Type B pancreatic cell (in vitro differentiated cells): ENCODE data around the gene DIP2B. TPM values are rescaled to one million over a fixed set of nuclear protein-coding genes. Genes with fewer than 3 reads are reported as not detected.
"Not testable (repeated sequence)": the region's sequence is repeated elsewhere in the genome, so short reads cannot be mapped to it uniquely, and the experiment has no call there.

Experiments
- DNase-seq: peaks from one replicate; pipeline ENCODE4 v3.0.0; 2021; ENCODE audit warnings: mixed read lengths; ENCODE audit not compliant: unreplicated experiment; ENCODE audit errors: extremely low spot score
- H3K27ac Mint-ChIP-seq: 2 replicates; pipeline ENCODE4 v1.8.0; 2021; ENCODE audit warnings: mild to moderate bottlenecking, mixed read lengths
- H3K27me3 Mint-ChIP-seq: 2 replicates; pipeline ENCODE4 v1.8.0; 2021; ENCODE audit warnings: mixed read lengths
- H3K36me3 Mint-ChIP-seq: 2 replicates; pipeline ENCODE4 v1.8.0; 2021; ENCODE audit warnings: mixed read lengths
- H3K4me1 Mint-ChIP-seq: one replicate; pipeline ENCODE4 v1.8.0; 2021; ENCODE audit warnings: mixed read lengths; ENCODE audit not compliant: unreplicated experiment
- H3K4me3 Mint-ChIP-seq: 2 replicates; pipeline ENCODE4 v1.8.0; 2021; ENCODE audit warnings: mild to moderate bottlenecking, mixed read lengths
- H3K9me3 Mint-ChIP-seq: 2 replicates; pipeline ENCODE4 v1.8.0; 2021; ENCODE audit warnings: mixed read lengths
- total RNA-seq: library from RNA; stranded (reverse); gene quantifications from 2 replicates; pipeline ENCODE4 v1.2.1, GENCODE V29; 2021; ENCODE audit warnings: low replicate concordance
- TF ChIP-seq, protein P1 (sequence below): fragments of 200-600 bp; sonication (generic); conservative IDR thresholded peaks from 2 replicates; pipeline ENCODE4 v1.5.0; 2021; ENCODE audit warnings: antibody characterized with exemption, mild to moderate bottlenecking

Gene DIP2B
- total RNA-seq, 1 donor from 2014 or later: 27.2 TPM

DNA sequence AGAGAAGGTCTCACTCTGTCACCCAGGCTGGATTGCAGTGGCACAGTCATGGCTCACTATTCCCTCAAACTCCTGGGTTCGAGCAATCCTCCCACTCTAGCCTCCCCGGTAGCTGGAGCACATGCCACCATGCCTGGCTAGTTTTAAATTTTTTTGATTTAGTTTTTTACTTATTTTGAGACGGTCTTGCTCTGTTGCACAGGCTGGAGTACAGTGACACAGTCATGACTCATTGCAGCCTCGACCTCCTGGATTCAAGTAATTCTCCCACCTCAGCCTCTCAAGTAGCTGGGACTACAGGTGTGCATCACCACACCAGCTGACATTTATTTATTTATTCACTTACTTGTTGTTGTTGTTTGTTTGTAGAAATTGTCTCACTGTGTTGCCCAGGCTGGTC is 22.2 kb upstream of the DIP2B start:
- no peak for DNase-seq
- TF ChIP-seq, protein P1, sequence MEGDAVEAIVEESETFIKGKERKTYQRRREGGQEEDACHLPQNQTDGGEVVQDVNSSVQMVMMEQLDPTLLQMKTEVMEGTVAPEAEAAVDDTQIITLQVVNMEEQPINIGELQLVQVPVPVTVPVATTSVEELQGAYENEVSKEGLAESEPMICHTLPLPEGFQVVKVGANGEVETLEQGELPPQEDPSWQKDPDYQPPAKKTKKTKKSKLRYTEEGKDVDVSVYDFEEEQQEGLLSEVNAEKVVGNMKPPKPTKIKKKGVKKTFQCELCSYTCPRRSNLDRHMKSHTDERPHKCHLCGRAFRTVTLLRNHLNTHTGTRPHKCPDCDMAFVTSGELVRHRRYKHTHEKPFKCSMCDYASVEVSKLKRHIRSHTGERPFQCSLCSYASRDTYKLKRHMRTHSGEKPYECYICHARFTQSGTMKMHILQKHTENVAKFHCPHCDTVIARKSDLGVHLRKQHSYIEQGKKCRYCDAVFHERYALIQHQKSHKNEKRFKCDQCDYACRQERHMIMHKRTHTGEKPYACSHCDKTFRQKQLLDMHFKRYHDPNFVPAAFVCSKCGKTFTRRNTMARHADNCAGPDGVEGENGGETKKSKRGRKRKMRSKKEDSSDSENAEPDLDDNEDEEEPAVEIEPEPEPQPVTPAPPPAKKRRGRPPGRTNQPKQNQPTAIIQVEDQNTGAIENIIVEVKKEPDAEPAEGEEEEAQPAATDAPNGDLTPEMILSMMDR: no peak
- H3K4me3 Mint-ChIP-seq: no peak overlapping the region
- peaks cover 4% of the 10 kb centered on the region for H3K9me3 Mint-ChIP-seq
- no peaks in the 10 kb centered on the region for H3K27me3 Mint-ChIP-seq
- no peaks in the 10 kb centered on the region for H3K4me1 Mint-ChIP-seq
- peaks cover under 1% of the 10 kb centered on the region for H3K36me3 Mint-ChIP-seq
- no peak overlapping the region for H3K27ac Mint-ChIP-seq

DNA sequence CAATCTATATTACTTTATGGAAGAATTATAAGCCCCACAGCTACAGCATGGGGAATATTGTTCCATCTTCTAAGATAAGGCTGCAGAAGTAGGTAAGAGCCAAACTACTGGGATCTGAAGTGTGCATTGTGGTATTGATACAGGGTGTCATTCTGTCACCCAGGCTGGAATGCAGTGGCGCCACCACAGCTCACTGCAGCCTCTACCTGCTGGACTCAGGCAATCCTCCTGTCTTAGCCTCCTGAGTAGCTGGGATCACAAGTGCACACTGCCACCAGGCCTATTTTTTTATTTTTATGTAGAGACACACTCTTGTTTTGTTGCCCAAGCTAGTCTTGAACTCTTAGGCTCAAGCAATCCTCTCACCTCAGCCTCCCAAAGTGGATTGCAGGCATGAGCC is 21.3 kb upstream of the DIP2B start:
- Mint-ChIP-seq H3K27ac (no peak overlapping the region), H3K27me3 (no peaks in the 10 kb centered on the region), H3K36me3 (no peaks in the 10 kb centered on the region), H3K4me1 (no peaks in the 10 kb centered on the region), H3K4me3 (no peak overlapping the region), H3K9me3 (peaks cover 4% of the 10 kb centered on the region)
- TF ChIP-seq, protein P1: no peak
- DNase-seq: no peak

DNA sequence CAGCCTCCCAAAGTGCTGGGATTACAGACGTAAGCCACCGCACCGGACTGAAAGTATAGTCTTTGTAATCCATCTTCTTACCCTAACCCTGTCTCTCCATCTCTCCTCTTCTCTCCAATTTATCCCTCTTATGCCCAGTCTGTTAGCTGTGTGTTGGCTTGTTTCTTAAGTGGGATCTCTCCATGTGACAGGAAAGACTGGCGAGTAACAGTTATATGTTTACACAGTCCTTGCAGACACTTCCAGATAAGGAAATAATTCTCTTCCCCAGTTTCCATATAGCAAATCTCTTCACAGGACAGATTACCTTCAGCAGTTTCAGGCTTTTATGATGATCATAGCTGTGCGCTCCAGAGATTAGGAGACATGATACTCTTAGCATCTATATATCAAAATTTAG is 16.0 kb upstream of the DIP2B start:
- H3K27ac Mint-ChIP-seq: no peak overlapping the region
- H3K4me1 Mint-ChIP-seq: no peaks in the 10 kb centered on the region
- H3K9me3 Mint-ChIP-seq: peaks cover 8% of the 10 kb centered on the region
- TF ChIP-seq, protein P1: no peak
- no peak for DNase-seq
- H3K4me3 Mint-ChIP-seq: no peak overlapping the region
- no peaks in the 10 kb centered on the region for H3K27me3 Mint-ChIP-seq
- H3K36me3 Mint-ChIP-seq: no peaks in the 10 kb centered on the region

DNA sequence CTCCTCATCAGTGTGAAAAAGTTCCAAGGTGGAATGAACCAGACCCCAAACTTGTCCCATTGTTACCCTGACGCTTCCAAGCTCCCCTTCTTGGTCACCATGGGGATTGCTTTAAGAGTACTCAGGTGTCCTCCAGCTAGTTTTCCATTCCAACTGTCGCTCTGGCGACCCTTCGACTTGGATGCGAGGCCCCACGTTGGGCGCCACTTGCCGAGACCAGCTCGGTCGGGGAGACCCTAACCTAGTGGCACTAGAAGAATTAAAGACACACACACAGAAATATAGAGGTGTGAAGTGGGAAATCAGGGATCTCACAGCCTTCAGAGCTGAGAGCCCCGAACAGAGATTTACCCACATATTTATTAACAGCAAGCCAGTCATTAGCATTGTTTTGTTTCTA is 6.7 kb upstream of the DIP2B start:
- H3K4me1 Mint-ChIP-seq, H3K27me3 Mint-ChIP-seq, DNase-seq, H3K27ac Mint-ChIP-seq, H3K4me3 Mint-ChIP-seq, H3K36me3 Mint-ChIP-seq: not testable (repeated sequence)
- H3K9me3 Mint-ChIP-seq: peaks cover 11% of the 10 kb centered on the region

DNA sequence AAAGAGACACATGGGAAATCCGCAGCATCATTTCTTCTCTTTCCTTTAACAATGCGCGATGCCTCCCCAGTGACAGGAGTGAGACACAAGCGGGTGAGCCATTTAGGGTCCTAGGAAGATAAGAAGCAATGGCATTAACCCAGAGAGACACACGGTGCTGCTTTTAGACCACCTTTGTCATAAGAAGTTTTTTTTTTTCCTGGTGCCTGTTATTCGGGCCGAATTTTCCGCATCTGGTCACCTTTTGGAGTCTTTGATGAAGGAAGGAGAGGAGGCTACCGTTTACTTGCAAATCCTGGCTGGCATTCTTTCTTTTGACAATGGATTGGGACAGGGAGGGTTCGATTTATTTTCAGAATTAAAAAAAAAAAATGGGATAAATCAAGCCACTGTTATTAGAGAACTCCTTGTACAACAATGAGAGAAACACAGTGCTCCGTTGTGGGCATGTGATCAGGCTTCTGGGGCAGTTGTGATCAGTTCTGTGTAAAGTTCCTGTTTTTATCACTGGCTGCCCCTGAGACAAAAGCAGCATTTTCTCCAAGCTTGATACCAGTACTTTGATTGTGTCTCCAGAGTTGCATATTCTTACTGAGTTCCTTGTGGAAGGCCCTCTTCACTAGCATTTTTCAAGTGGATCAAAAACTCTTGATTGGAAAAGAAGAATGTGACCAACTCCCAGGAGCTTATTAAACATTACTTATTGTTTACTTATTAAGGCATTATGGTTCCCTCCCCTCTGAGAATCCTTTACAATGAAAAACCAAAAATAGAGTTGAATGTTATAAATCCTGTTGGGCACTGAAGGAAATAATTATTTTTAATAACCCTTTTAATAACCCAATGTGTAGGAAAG is 1.1 kb downstream of the DIP2B start:
- Mint-ChIP-seq H3K36me3 (no peaks in the 10 kb centered on the region), H3K4me3 (peak overlapping the region; percentile 99), H3K4me1 (peaks cover 50% of the 10 kb centered on the region), H3K27ac (peak overlapping the region; percentile 89), H3K27me3 (no peaks in the 10 kb centered on the region), H3K9me3 (no peaks in the 10 kb centered on the region)
- DNase-seq: no peak
- TF ChIP-seq, protein P1: no peak

DNA sequence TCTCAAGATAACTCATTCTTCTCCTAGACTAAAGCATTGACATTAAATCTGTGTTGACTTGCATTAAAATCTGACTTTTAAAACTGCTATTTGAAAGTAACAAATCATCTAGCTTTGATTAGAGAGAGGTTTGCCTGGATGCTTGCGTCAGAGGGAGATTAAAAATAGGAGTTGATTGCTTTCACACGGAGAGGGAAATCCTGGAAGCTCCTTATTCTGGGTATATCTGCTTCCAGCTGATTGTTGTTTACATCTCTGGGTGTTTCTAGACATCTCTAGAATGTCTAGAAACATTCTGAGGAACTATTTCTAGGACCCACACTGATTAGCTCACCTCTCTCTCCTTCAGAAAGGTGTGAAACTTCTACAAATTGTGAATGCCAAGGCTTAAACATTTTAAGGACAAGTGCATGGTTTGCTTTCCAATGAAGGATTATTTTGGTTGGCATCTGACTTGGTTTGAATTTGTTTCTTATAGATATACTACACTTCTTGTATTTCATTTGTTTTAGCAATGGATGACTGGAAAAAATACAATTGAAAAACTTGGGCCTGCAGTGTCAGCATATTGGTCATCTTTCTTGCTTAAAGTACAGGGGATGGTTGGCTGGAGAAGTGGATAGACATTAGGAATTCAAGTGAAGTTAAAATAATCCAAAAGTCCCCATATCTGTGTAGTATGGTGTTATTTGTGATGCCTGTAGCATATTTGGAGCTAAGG is 2.1 kb downstream of the DIP2B start:
- no peak for DNase-seq
- Mint-ChIP-seq H3K9me3 (no peaks in the 10 kb centered on the region), H3K27ac (peak overlapping the region; percentile 80)

More for the DNA sequence above, 2.1 kb downstream of the DIP2B start:
- Mint-ChIP-seq H3K4me3 (peak overlapping the region; percentile 99), H3K27me3 (no peaks in the 10 kb centered on the region), H3K4me1 (peaks cover 50% of the 10 kb centered on the region), H3K36me3 (no peaks in the 10 kb centered on the region)
- TF ChIP-seq, protein P1: no peak
